Prostate gland (tissue), 2 donors: ENCODE measurements around the gene PARP15.

Experiments used
- POLR2AphosphoS5 ChIP-seq: sonication (generic); formaldehyde crosslinking; IDR thresholded peaks from one replicate; pipeline ENCODE4 v1.6.1; 2017; ENCODE audit warnings: antibody characterized with exemption
- TF ChIP-seq, protein P1 (sequence below), 4 experiments: fragments of 200-600 bp in 2 of 4; fragments of 450-650 bp in 2 of 4; sonication (generic) in 2 of 4; IDR thresholded peaks; 1 replicate in 3 of 4; 2 replicates in 1 of 4; pipeline ENCODE4 v1.5.1; 2016 to 2019; ENCODE audit warnings: antibody characterized with exemption in 4 of 4, mild to moderate bottlenecking in 2 of 4, moderate library complexity in 2 of 4

DNA sequence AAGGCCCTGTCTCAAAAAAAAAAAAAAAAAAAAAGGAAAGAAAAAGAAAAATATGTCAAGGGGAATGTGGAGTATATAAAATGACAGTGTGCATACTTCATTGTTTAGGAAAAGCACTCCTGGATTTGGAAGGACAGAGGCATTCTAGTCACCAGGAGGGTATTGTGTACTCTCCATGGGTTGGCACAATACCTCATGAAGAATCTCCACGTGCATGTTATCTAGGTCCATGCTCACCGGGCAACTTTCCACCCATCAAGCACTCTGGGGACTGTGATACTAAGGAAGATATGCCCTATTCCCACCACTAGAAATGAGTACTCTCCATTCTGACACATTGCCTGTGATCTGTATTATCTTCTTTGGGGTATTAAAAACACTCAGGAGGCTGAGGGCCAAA, 47.3 kb upstream of the PARP15 start:
- TF ChIP-seq, protein P1, sequence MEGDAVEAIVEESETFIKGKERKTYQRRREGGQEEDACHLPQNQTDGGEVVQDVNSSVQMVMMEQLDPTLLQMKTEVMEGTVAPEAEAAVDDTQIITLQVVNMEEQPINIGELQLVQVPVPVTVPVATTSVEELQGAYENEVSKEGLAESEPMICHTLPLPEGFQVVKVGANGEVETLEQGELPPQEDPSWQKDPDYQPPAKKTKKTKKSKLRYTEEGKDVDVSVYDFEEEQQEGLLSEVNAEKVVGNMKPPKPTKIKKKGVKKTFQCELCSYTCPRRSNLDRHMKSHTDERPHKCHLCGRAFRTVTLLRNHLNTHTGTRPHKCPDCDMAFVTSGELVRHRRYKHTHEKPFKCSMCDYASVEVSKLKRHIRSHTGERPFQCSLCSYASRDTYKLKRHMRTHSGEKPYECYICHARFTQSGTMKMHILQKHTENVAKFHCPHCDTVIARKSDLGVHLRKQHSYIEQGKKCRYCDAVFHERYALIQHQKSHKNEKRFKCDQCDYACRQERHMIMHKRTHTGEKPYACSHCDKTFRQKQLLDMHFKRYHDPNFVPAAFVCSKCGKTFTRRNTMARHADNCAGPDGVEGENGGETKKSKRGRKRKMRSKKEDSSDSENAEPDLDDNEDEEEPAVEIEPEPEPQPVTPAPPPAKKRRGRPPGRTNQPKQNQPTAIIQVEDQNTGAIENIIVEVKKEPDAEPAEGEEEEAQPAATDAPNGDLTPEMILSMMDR (IDR thresholded peaks at IDR 0.05): no peak
- TF ChIP-seq POLR2AphosphoS5: no peak
